Measurements from ENCODE around the gene ASIC4. TPM values are rescaled to one million over a fixed set of nuclear protein-coding genes. Genes with fewer than 3 reads are reported as not detected.

The ASIC4 gene
- total and polyA plus RNA-seq, 2 of the 13 experiments (the other 11 are each of a cell fraction or from before 2014, with no cell fraction given): 0.03 TPM; not detected in 1

- TF ChIP-seq TCF12 (IDR thresholded peaks at IDR 0.05): no peak
- TF ChIP-seq TCF12 (CRISPR knock-in tag; IDR thresholded peaks at IDR 0.05): no peak
- no peak for TF ChIP-seq TCF7L2 (IDR thresholded peaks at IDR 0.05; ENCODE audit: low read depth, low read length)
- TF ChIP-seq ZSCAN29 (CRISPR knock-in tag; conservative IDR thresholded peaks at IDR 0.05): no peak
- TF ChIP-seq RBM22 (optimal IDR thresholded peaks at IDR 0.05; ENCODE audit: low read length): no peak
- no peak for TF ChIP-seq ZNF362 (CRISPR knock-in tag; IDR thresholded peaks at IDR 0.05; ENCODE audit: borderline replicate concordance)
- 0 out of 2 replicates have a peak, but pooled peaks have one; percentile 37 for TF ChIP-seq KLF11 (CRISPR knock-in tag; IDR thresholded peaks at IDR 0.05)
- TF ChIP-seq EEA1 (CRISPR knock-in tag; IDR thresholded peaks at IDR 0.05; ENCODE audit: borderline replicate concordance): 0 out of 2 replicates have a peak, but pooled peaks have one; percentile 47
- TF ChIP-seq FOXO4 (CRISPR knock-in tag; conservative IDR thresholded peaks at IDR 0.05): 0 out of 2 replicates have a peak, but pooled peaks have one; percentile 0
- TF ChIP-seq MEIS1 (CRISPR knock-in tag; IDR thresholded peaks at IDR 0.05; ENCODE audit: borderline replicate concordance): no peak; the same call in 1 of the 2 replicates
- TF ChIP-seq TRIM22 (IDR thresholded peaks at IDR 0.05): no peak
- TF ChIP-seq POLR2AphosphoS5 (IDR thresholded peaks at IDR 0.05; ENCODE audit: low read depth, low read length): peak; percentile 75; the same call in 1 of the 2 replicates
- no peak for TF ChIP-seq ZHX2 (IDR thresholded peaks at IDR 0.05; ENCODE audit: low read depth)
- TF ChIP-seq ZHX2 (CRISPR knock-in tag; IDR thresholded peaks at IDR 0.05; ENCODE audit: borderline replicate concordance): no peak
- TF ChIP-seq E2F2 (CRISPR knock-in tag; IDR thresholded peaks at IDR 0.05; ENCODE audit: borderline replicate concordance): no peak
- TF ChIP-seq PRMT3 (CRISPR knock-in tag; IDR thresholded peaks at IDR 0.05; ENCODE audit: borderline replicate concordance, low read depth): peak; percentile 73; the same call in 1 of the 2 replicates
- TF ChIP-seq SETDB1 (CRISPR knock-in tag; IDR thresholded peaks at IDR 0.05; ENCODE audit: borderline replicate concordance): no peak
- no peak for TF ChIP-seq ZNF30 (CRISPR knock-in tag; IDR thresholded peaks at IDR 0.05)
These were observed 16.6 kb upstream of the ASIC4 start (continued) for GRCh38 chr2:219497495-219498279.

Data from HepG2 (cell line).